NOMO-1 treated with DMSO at 0.1 percent for 48 hours (cell line): ENCODE measurements around the gene ZNF14.
"Not testable (repeated sequence)": the region's sequence is repeated elsewhere in the genome, so short reads cannot be mapped to it uniquely, and the experiment has no call there.

Source experiments
- DNase-seq: peaks from one replicate; lab custom pipeline; 2025; ENCODE audit not compliant: unreplicated experiment; lab: John Stamatoyannopoulos, UW

Gene ZNF14

DNA sequence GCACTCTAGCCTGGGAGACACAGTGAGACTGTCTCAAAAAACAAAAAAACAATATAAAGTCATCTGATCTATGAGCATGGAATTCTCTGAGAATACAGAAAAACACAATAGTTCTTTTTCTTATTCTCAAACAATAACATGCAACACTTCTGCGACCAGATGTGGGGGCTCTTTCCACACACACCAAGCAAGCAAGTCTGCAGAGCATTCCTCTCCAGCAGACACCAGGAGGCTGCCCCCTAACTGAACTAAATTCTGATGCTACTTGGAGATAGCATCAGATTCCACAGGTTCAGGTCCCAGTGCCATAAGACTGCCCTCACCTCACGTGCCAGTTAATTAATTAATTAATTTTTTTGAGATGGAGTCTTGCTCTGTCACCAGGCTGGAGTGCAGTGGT, 36.5 kb downstream of the ZNF14 start:
- no peak for DNase-seq

DNA sequence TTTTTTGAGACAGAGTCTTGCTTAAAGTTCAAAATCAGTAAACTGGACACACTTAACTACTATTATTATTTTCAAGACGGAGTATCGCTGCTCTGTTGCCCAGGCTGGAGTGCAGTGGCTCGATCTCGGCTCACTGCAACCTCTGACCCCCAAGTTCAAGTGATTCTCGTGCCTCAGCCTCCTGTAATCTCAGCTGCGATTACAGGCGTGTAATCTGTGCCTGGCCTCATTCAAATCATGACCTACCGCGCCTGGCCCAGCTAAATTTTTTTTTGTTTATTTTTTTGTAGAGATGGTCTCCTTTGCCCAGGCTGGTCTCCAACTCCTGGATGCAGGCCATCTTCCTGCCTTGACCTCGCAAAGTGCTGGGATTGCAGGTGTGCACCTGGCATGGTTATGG, 41.2 kb downstream of the ZNF14 start:
- DNase-seq: no peak

DNA sequence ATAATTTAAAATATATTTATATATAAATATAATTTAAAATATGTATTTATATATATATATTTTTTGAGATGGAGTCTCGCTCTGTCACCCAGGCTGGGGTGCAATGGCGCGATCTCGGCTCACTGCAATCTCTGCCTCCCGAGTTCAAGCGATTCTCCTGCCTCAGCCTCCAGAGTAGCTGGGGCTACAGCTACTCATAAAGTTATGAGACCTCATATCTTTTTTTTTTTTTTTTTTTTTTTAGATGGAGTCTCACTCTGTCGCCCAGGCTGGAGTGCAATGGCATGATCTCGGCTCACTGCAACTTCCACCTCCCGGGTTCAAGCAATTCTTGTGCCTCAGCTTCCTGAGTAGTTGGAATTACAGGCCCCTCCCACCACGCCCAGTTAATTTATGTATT, 43.9 kb downstream of the ZNF14 start:
- peak; percentile 10 for DNase-seq

DNA sequence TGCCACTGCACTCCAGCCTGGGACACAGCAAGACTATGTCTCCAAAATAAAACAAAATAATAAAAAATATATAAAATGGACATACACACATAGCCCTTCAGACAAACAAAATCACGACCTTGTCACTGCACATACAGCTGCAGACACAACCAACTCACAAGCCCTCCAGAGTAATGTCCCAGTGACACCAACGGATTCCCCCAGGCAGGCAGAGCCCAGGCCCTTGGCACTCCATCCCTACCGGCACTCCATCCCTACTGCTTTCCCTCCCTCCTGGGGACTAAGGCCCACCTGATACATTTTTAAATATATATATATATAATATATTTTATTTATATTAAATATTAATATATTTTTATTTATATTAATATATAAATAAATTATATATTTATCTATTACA, 45.8 kb downstream of the ZNF14 start:
- DNase-seq: peak; percentile 2

DNA sequence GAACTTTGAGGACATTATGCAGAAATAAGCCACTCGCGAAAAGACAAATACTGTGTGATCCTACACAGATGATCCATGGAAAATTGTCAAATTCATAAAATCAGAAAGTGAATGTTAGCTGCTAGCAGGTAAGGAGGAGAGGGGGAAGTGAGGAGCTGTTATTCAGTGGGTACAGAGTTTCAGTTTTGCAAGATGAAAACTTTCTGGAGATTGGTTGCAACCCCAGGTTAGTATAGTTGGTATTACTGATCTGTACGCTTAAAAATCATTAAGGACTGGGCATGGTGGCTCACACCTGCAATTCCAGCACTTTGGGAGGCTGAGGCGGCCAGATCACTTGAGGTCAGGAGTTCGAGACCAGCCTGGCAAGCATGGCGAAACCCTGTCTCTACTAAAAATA, 46.3 kb downstream of the ZNF14 start:
- DNase-seq: no peak

DNA sequence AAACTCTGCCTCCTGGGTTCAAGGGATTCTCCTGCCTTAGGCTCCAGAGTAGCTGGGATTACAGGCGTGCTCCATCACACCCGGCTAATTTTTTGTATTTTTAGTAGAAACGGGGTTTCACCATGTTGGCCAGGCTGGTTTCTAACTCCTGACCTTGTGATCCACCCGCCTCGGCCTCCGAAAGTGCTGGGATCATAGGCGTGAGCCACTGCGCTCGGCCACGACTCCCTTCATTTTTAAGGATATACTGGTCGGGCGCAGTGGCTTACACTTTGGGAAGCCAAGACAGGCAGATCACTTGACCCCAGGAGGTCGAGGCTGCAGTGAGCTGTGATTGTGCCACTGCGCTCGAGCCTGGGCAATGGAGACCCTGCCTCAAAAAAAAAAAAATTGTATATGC, 46.8 kb downstream of the ZNF14 start:
- not testable (repeated sequence) for DNase-seq

DNA sequence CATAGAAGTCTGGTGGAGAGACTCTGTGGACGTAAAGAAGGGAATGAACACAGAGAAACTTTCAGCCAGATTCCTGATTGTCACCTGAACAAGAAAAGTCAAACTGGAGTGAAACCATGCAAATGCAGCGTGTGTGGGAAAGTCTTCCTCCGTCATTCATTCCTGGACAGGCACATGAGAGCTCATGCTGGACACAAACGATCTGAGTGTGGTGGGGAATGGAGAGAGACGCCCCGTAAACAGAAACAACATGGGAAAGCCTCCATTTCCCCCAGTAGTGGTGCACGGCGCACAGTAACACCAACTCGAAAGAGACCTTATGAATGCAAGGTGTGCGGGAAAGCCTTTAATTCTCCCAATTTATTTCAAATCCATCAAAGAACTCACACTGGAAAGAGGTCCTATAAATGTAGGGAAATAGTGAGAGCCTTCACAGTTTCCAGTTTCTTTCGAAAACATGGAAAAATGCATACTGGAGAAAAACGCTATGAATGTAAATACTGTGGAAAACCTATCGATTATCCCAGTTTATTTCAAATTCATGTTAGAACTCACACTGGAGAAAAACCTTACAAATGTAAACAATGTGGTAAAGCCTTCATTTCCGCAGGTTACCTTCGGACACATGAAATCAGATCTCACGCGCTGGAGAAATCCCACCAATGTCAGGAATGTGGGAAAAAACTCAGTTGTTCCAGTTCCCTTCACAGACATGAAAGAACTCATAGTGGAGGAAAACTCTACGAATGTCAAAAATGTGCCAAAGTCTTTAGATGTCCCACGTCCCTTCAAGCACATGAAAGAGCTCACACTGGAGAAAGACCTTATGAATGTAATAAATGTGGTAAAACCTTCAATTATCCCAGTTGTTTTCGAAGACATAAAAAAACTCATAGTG, 53.5 kb downstream of the ZNF14 start:
- no peak for DNase-seq

DNA sequence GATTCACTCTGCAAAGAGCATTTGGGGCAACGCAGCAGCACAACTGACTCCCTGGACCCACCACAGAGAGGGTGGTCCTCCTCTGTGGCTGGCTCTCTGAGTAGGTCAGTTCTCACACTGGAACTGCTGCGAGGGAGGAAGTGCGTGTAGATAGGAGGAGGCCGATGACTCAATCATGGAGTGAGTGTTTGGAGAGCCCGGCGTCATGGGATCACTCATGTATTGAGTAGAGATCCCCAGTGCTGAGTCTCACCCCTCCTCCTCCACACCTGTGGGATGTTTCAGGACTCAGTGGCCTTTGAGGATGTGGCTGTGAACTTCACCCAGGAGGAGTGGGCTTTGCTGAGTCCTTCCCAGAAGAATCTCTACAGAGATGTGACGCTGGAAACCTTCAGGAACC, 55.3 kb downstream of the ZNF14 start:
- DNase-seq: no peak

DNA sequence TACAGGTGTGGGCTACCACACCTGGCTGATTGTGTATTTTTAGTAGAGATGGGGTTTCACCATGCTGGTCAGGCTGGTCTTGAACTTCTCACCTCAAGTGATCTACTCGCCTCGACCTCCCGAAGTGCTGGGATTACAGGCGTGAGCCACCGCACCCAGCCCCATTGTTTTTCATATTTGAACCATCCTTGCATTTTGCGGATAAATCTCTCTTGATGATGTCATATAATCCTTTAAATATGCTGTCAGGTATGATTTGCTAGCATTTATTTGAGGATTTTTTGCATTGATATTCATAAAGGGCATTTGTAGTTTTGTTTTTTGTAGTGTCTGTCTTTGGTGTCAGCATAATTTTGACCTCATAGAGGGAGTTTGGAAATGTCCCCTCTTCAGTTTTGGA, 58.6 kb downstream of the ZNF14 start:
- no peak for DNase-seq

DNA sequence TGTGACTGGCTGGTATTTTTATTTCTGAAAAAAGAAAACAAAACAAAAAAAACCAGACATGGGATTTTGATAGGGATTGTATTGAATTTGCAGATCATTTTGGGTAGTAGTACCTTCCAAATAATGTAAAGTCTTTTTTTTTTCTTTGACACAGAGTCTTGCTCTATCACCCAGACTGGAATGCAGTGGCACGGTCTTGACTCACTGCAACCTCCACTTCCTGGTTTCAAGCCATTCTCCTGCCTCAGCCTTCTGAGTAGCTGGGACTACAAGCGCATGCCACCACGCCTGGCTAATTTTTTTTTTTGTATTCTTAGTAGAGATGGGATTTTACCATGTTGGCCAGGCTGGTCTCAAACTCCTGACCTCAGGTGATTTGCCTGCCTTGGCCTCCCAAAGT, 60.1 kb downstream of the ZNF14 start:
- no peak for DNase-seq

DNA sequence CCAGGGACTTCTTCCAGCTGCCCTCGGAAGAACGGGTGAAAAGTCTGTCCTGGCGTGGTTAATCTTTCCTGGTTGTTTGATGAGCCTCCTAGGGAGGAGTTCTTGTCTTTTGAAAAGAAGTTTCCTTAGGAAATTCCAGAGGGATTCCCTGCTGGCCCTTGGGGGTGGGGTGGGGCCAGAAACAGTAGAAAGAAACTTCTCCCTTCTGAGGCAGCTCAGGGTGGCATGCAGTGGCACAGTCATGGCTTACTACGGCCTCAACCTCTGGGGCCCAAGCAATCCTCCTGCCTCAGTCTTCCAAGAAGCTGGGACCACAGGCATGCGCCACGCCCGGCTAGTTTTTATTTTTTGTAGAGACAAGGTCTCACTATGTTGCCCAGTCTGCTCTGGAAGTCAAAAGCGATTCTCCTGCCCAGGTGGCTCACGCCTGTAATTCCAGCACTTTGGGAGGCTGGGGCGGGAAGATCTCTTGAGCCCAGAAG, 62.8 kb downstream of the ZNF14 start:
- DNase-seq: no peak

DNA sequence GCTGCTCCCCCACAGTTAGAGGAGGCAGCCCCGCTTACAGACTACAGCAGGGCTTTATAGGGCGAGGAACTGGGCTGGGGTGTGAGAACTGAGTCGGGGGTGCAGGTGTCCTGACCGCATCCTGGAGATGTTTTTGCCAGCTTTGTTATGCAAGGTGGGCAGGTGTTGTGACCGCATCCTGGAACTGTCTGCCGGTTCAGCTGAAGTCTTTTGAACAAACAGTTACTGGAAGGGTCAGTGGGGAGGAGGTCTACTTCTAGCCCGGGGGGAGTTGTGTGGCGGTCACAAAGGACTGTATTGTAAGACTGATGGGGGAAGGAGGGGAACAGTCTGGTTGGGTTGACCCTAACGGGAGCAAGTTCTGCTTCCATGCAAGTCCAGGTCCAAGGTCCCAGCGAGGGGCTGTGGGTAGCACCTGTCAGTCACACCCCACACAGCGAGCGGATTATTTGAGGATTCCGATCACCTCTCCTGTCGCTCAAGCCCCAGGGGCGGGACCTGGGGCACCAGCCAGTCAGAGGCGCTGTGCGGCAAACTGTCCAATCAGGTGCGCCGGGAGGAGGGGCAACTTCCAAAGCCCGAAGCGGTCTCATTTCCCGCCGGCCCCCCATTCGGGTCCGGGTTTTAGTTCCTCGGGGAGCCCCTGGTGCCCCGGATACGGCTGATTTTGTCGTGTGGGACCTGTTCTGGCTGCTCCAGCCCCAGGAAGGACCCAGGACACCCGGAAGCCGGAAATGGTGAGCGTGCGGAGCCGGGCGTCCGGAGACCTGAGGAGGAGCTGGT, 64.5 kb downstream of the ZNF14 start, which contains the start of gene ZNF101:
Gene ZNF101, plus strand, starts transcription at position 610 of the 783 bp plus-strand sequence. Its CDS starts 125 bp downstream, at position 735.
- DNase-seq: peak; percentile 90

DNA sequence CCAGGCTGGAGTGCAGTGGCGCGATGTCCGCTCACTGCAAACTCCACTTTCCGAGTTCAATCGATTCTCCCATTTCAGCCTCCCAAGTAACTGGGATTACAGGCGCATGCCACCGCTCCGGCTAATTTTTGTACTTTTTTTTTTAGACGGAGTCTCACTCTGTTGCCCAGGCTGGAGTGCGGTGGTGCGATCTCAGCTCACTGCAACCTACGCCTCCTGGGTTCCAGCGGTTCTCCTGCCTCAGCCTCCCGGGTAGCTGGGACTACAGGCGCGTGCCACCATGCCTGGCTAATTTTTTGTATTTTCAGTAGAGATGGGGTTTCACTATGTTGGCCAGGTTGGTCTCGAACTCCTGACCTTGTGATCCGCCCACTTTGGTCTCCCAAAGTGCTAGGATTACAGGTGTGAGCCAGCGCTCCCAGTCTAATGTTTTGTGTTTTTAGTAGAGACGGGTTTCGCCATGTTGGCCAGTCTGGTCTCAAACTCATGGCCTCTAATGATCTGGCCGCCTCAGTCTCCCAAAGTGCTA, 67.4 kb downstream of the ZNF14 start:
- not testable (repeated sequence) for DNase-seq

DNA sequence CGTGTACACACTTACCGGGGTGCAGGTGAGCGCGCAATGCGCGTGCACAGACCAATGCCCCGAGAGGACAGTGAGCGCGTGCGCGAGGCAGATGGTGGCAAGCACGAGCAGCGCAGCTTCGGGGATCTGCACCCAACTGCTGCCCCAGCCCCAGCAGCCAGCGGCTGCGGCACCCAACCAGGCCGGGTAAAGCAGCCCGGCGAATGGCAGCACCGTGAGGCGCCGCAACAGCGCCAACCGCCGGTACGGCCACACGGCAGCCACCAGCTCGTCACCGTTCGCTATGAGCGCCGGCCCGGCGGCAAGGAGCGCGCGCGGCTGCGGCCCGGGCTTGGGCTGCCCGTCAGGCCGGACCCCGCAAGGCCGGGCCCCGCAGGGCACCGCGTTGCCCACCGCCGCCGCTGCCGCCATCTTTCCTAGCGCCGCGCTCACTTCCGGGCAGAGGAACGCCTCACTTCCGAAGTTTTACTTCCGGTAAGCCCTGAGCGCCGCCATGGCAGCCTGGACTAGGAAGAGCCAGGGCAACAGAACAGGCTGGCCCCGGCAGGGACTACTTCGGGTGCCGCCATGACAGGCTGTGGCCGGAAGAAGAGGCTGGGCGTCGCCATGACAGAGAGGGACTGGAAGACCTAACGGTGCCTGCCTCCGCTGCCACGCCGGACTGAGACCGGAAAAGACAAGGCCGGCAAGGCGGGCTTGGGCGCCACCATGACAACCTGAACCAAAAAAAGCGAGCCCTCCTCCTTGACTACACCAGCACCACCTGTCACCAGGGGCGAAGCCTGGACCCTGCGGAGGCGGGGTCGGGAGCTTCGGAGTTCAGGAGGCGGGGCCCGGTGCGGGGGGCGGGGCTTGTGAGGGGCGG, 69.4 kb downstream of the ZNF14 start, which contains the start of gene ATP13A1:
Gene ATP13A1, minus strand, starts transcription at position 421 of the 865 bp plus-strand sequence. Its CDS starts 10 bp downstream, at position 411.
- peak; percentile 97 for DNase-seq

DNA sequence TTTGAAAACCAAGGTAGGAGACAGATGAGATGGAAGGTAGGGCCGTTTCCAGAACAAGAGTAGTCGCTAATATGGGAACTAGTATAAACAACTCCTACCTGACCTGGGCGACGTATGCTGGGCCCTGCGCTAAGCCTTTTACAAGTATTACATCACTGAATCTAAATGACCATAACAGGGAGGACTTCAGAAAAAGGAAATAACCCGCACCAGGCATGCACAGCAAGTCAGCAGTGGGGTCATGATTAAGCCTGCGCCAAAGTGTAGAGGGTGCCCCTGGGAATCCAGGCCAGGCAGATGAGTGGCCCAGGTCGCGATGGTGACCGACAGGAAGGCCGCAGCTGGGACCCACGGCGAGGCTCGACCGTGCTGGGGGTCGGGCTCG, 70.0 kb downstream of the ZNF14 start:
- peak; percentile 40 for DNase-seq

DNA sequence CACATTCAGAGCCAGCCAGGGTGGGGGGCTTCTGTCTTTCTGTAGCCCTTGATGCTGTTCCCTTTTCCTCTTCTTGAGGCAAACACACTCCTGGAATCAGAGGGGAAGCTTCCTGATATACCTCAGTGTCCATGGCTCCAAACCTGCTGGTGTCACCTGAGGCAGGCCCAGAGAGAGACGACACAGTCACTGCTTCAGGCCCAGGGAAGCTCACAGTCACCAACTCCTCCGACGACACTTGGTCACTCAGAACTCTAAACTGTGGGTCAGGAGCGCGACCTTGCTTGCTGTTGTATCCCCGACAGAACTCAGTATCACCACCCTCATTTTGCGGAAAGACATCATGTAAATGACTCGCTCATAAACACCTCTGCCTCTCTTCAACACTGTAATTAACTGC, 70.6 kb downstream of the ZNF14 start:
- DNase-seq: no peak

DNA sequence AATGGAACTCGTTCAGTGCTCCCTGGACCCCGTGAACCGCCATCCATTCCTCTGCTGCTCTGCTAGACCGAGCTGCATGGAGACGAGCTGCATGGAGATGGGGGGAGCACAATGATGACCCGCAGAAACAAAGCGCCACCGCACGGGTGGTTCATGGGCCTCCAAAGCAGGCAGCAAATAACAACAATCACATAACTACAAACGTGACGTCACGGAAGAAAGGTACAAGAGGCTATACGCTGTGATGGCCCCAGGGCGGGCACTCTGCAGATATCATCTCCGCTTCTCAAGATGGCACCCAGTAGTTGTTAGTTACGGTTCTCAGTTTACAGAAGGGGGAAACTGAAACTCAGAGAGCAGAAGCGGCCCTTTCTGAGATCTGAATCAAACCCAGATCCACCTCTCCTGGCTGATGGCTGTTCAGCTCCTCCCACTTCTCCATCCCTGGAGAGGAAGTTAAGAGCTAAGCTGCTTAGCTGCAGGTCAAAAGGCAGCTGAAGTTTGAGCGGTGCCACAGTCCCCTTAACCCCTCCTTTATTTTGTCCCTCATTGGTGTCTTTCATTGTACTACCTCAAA, 71.1 kb downstream of the ZNF14 start:
- DNase-seq: peak; percentile 94

DNA sequence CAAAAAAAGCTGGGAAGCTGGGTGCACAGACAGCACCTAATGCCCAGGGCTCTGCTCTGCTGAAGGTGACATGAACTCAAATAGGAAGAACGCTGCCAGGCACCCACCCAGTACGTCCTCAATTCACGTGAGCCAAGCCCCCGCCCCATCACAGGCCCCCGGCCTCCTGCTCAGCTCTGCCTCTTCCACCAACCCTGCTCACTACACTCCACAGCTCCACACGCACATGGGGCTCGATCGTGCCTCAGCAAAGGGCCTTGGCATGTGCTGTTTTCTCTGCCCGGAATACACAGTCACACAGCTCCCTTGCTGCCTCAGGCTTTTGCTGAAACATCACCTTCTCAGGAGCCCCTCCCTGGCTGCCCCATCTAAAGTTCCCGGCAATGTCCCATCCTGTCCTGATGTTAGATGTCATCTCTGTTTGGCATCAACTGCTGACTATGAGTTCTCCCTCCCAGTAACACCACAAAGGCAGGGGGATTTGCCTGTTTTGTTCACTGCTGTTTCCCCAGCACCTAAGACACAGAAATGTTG, 71.7 kb downstream of the ZNF14 start:
- no peak for DNase-seq
